CD4-positive, alpha-beta T cell treated with Interleukin-17A for 1 hour (primary cell): ENCODE measurements around the gene PIK3R5.
A peak's percentile ranks its signal among the peaks of the same experiment; 100 is the strongest.
"Not testable (repeated sequence)": the region's sequence is repeated elsewhere in the genome, so short reads cannot be mapped to it uniquely, and the experiment has no call there.

Experiments used
- DNase-seq: peaks from one replicate; pipeline ENCODE4 v3.0.0-alpha.2; 2020

Gene PIK3R5

DNA sequence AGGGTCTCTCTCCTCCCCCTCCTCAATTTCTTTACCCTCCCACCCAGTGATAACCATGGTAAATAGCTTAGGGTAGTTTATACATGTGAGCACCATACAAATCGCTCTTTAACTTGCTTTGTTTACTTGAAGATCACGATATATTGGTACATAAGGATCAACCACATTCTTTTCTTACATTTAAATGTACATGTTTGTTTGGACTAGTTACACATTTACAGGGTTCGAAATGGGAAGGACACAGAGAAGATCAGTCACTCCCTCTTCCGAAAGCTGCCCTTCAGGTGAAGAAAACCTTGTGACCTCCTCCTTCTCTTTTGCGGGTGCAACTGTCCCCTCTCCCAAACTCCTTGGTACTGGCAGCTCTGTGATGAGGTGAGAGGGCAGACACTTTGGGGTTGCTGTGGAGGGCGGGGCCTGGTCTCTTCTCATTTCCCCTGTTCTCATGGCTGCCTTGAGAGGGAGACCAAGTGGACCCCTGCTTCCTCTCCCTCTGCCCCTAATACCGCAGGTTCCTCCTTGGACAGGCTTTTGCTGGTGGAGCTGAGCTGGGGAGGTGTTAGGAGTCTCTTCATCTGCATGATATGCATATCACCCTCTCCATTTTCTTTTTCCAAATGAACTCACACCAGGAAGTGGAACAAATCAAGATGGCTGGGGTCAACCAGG is 93.3 kb downstream of the PIK3R5 start:
- no peak for DNase-seq

DNA sequence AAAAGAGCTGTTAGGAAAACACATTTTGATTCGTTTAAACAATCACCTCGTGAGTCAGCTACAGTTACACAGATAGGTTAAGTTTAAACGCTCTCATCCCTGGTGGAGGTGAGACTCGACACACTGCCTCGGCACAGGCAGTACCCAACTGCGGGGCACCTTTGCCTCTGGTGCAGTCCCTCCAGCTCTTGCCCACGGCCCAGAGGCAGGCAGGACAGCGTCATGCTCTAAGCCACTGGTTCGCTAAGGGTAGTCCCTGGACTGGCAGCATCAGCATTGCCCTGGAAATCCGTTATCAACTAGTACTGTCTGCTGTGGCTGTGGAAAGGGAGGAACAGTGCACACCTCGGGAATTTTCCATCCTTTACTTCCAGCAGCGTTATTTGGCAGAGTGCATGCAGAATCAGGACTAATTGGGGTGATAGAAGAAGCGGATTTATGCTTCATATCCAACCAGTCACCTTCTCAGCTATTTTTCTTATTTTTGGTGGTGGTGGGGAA is 94.4 kb downstream of the PIK3R5 start:
- no peak for DNase-seq

- no peak for DNase-seq
Observed at GRCh38 chr17:8870406-8871040, 95.0 kb downstream of the PIK3R5 start.

GRCh38 chr17:8869114-8869815 is 96.2 kb downstream of the PIK3R5 start:
- DNase-seq, result no peak

DNA sequence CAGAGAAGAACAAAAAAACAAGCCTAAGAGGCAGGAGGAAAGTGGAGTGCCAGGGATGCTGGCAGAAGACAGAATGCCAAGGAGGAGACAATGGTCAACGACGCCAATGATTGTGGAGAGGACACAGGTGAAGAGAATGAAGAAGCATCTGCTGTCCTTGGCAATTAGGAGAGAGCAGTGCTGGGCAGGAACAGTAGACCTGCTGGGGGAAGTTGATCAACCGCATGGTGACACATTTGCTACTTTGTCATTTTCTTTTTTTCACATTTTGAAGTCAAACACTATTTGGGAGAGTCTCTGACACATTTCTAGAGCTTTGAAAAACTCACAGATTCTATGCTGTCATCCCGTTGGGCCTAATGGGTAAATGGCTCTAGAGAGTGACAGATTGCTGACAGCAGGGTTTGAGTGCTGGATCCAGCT is 97.0 kb downstream of the PIK3R5 start:
- DNase-seq, result no peak

GRCh38 chr17:8868092-8868491 is 97.4 kb downstream of the PIK3R5 start:
- DNase-seq, result no peak

GRCh38 chr17:8867361-8867981 is 98.0 kb downstream of the PIK3R5 start, which contains the start of gene PIK3R6:
PIK3R6 (minus strand) TSS chr17:8867674; CDS start chr17:8849794, 17,880 bp downstream.
- peak; percentile 18 for DNase-seq

DNA sequence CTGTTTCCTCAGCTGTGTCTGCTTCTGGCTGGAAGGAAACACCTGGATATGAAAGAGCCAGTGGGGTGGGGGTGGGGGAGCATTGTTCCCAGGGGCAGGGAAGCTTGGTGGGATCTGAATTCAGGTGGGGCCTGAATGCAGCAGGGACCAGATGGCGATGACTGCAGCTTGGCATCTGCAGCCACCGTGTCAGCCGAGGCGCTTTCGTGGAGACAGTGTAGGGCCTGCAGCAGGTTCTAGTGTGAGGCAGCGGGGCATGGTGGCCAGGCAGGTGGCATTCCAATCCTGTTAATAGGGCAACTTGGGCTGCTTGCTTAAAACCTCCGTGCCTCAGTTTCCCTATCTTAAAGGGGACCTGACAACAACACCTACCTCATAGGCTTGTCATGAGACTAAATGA is 99.7 kb downstream of the PIK3R5 start:
- DNase-seq, result no peak

GRCh38 chr17:8865385-8865784 is 100.1 kb downstream of the PIK3R5 start:
- no peak for DNase-seq

DNA sequence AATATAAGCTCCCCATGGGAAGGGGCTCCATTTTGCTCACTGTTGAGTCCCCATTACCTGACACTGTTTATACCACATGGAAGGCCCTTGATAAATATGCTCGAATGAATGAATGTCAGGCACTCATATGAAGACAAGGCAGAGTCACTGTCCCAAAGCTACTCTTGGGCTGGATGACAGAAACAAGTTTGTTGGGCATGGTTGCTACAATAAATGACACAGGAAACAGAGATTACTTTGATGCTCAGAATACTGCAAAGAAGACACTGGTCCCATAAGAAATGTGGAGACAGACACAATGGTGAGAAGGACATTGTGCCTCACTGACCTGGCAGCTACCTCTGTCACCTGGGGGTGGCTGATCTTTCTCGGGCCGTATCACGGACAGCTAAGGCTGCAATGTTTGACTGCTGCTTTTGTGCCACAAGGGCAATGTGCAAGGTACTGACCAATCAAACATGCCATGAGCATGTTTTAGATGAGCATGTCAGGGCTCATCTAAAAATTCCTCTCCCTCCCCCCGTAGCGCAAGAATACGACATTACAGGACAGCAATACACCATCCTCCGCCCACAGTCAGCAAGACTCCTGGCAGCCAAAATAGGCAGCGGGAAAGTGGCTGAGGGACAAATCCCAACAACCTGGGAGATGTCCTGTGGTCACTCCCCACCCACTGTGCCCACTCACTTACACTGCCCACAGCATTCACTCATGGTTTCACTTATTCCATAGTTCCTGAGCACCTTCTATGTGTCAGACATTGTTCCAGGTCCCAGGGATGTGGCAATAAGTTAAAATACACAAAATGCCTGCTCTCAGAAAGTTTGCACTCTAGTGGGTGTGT is 103.1 kb downstream of the PIK3R5 start:
- DNase-seq, result no peak

- no peak for DNase-seq
Observed at GRCh38 chr17:8861495-8862181, 103.9 kb downstream of the PIK3R5 start.

- no peak for DNase-seq
Observed at GRCh38 chr17:8859804-8860430, 105.6 kb downstream of the PIK3R5 start.

GRCh38 chr17:8859027-8859803 is 106.3 kb downstream of the PIK3R5 start:
- no peak for DNase-seq

- peak; percentile 32 for DNase-seq
Observed at GRCh38 chr17:8857919-8858318, 107.6 kb downstream of the PIK3R5 start.

DNA sequence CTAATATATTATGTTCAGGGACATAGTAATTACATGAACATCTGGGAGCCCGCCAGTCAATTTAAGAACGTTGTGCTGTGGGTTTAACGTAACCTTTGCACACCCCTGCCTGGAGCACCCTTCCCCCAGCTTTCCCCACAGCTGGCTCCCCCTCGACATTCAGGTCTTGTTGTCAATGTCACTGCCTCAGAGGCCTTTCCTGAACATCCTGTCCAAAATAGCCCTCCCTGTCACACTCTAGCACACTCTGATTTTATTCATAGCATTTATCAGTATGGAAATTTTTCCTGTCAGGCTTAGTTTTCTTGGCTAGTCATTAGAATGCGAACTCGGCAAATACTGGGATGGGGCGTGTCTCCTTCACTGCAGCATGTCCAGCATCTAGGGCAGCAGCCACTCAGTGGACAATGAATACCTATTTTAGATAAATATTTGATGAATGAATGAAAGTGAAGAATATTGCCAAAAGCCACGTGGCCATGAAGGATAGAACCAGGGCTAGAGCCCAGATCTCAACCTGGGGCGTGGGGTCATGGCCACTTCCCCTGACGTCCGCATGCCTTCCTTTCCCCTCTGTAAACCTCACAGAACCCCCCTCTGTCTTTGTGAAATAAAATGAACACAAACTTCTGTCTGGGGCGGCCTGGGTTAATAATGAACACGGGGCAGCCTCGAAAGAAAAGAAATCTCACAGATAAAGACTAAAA is 108.5 kb downstream of the PIK3R5 start:
- DNase-seq, result no peak

GRCh38 chr17:8856205-8856603 is 109.3 kb downstream of the PIK3R5 start:
- DNase-seq, result not testable (repeated sequence)

DNA sequence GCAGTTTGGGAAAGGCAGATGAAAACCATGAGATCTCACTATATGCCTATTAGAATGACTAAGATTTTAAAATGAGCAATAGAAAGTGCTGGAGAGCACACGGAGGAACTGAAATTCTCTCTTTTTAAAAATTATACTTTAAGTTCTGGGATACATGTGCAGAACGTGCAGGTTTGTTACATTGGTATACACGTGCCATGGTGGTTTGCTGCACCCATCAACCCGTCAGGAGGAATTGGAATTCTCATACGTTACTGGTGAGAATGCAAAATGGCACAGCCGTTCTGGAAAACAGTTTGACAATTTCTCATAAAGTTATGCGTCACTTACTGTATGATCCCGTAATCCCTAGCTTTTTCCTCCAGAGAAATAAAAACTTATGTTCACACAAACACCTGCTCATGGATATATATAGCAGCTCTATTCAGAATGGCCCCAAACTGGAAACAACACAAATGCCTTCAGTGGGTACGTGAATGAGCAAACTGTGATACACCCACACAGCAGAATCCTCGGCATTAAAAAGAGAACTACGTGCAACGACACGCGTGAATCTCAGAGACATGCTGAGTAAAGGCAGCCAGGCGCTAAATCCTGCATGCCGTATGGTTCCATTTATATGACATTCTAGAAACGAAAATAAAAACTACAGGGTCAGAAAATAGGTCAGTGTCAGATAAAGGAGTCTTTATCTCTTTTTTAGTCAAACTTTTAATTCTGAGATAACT is 109.9 kb downstream of the PIK3R5 start:
- DNase-seq, result no peak

GRCh38 chr17:8851600-8851999 is 113.9 kb downstream of the PIK3R5 start:
- DNase-seq, result no peak
